HepG2 (cell line): ENCODE results near the gene TMUB1. TPM values are rescaled to one million over a fixed set of nuclear protein-coding genes. Genes with fewer than 3 reads are reported as not detected.
A peak's percentile ranks its signal among the peaks of the same experiment; 100 is the strongest.

ENCODE experiments used
- ARNTL ChIP-seq: sonication (generic); formaldehyde crosslinking; IDR thresholded peaks from 2 replicates; pipeline ENCODE4 v1.4.0; 2020; ENCODE audit warnings: mild to moderate bottlenecking, missing genetic modification reagents
- ATF7 ChIP-seq, 2 experiments: fragments of 450-650 bp in 1 of 2; sonication (generic) in 1 of 2; formaldehyde crosslinking in 1 of 2; IDR thresholded peaks; 2 replicates each; pipeline versions ENCODE4 v1.4.0 to v1.6.1; 2016 to 2020; ENCODE audit warnings: antibody characterized with exemption in 1 of 2, mild to moderate bottlenecking in 1 of 2, missing genetic modification reagents in 1 of 2
- BCL6 ChIP-seq: IDR thresholded peaks from 2 replicates; pipeline ENCODE4 v1.6.1; 2016; ENCODE audit warnings: missing genetic modification reagents, missing compliant biosample characterization
- CEBPB ChIP-seq: IDR thresholded peaks from 2 replicates; pipeline ENCODE4 v1.6.1; 2011; ENCODE audit warnings: low read depth, low read length, improper control_type of control experiment, borderline replicate concordance
- EEA1 ChIP-seq: sonication (generic); formaldehyde crosslinking; IDR thresholded peaks from 2 replicates; pipeline ENCODE4 v1.5.1; 2020; ENCODE audit warnings: mild to moderate bottlenecking, missing genetic modification reagents, borderline replicate concordance
- ERF ChIP-seq: IDR thresholded peaks from 2 replicates; pipeline ENCODE4 v1.6.1; 2018; ENCODE audit warnings: missing biosample characterization, missing genetic modification reagents
- HNRNPLL ChIP-seq: fragments of 200-400 bp; formaldehyde crosslinking; IDR thresholded peaks from 2 replicates; pipeline ENCODE4 v1.6.1; 2017; ENCODE audit warnings: mild to moderate bottlenecking, low read depth, low read length; ENCODE audit not compliant: poor library complexity, severe bottlenecking
- MATR3 ChIP-seq: sonication (generic); formaldehyde crosslinking; IDR thresholded peaks from 2 replicates; pipeline ENCODE4 v1.4.0; 2020; ENCODE audit warnings: missing genetic modification reagents
- MYNN ChIP-seq: sonication (generic); formaldehyde crosslinking; IDR thresholded peaks from 2 replicates; pipeline ENCODE4 v1.4.0; 2020; ENCODE audit warnings: mild to moderate bottlenecking, low read depth, missing genetic modification reagents
- NAIF1 ChIP-seq: sonication (generic); formaldehyde crosslinking; IDR thresholded peaks from 2 replicates; pipeline ENCODE4 v1.5.0; 2020; ENCODE audit warnings: mild to moderate bottlenecking, missing genetic modification reagents, borderline replicate concordance
- NBN ChIP-seq: fragments of 450-650 bp; conservative IDR thresholded peaks from 2 replicates; pipeline ENCODE4 v1.6.1; 2017
- PHF21A ChIP-seq: sonication (generic); formaldehyde crosslinking; IDR thresholded peaks from 2 replicates; pipeline ENCODE4 v1.5.0; 2020; ENCODE audit warnings: mild to moderate bottlenecking, missing genetic modification reagents
- POLR2AphosphoS5 ChIP-seq: IDR thresholded peaks from 2 replicates; pipeline ENCODE4 v1.6.1; 2012; ENCODE audit warnings: low read depth, low read length
- RAD51 ChIP-seq: fragments of 450-650 bp; IDR thresholded peaks from 2 replicates; pipeline ENCODE4 v1.6.1; 2016; ENCODE audit warnings: borderline replicate concordance
- RFXAP ChIP-seq: sonication (generic); formaldehyde crosslinking; IDR thresholded peaks from 2 replicates; pipeline ENCODE4 v1.4.0; 2020; ENCODE audit warnings: missing genetic modification reagents, borderline replicate concordance
- SMARCE1 ChIP-seq: fragments of 450-650 bp; IDR thresholded peaks from 2 replicates; pipeline ENCODE4 v1.6.1; 2017; ENCODE audit warnings: borderline replicate concordance
- TEAD2 ChIP-seq: sonication (generic); formaldehyde crosslinking; IDR thresholded peaks from 2 replicates; pipeline ENCODE4 v1.9.0; 2021; ENCODE audit warnings: missing genetic modification reagents
- TMF1 ChIP-seq: sonication (generic); formaldehyde crosslinking; IDR thresholded peaks from 2 replicates; pipeline ENCODE4 v1.8.1; 2022; ENCODE audit warnings: low read depth, missing genetic modification reagents
- ZBTB7B ChIP-seq: sonication (generic); formaldehyde crosslinking; IDR thresholded peaks from 2 replicates; pipeline ENCODE4 v1.4.0; 2020; ENCODE audit warnings: missing genetic modification reagents
- ZBTB8A ChIP-seq: sonication (generic); formaldehyde crosslinking; IDR thresholded peaks from 2 replicates; pipeline ENCODE4 v1.4.0; 2020; ENCODE audit warnings: mild to moderate bottlenecking, low read depth, missing genetic modification reagents, borderline replicate concordance
- ZFYVE20 ChIP-seq: sonication (generic); formaldehyde crosslinking; IDR thresholded peaks from 2 replicates; pipeline ENCODE4 v1.8.0; 2023; ENCODE audit warnings: low read depth, mild to moderate bottlenecking, moderate library complexity, missing genetic modification reagents, borderline replicate concordance
- ZNF205 ChIP-seq: IDR thresholded peaks from 2 replicates; pipeline ENCODE4 v1.6.1; 2018; ENCODE audit warnings: missing biosample characterization, missing genetic modification reagents
- ZNF207 ChIP-seq: fragments of 450-650 bp; IDR thresholded peaks from 2 replicates; pipeline ENCODE4 v1.6.1; 2016; ENCODE audit warnings: antibody characterized with exemption, borderline replicate concordance
- ZNF441 ChIP-seq: sonication (generic); formaldehyde crosslinking; IDR thresholded peaks from 2 replicates; pipeline ENCODE4 v1.7.0; 2021; ENCODE audit warnings: missing genetic modification reagents, borderline replicate concordance
- ZNF484 ChIP-seq: sonication (generic); formaldehyde crosslinking; IDR thresholded peaks from 2 replicates; pipeline ENCODE4 v1.5.1; 2020; ENCODE audit warnings: mild to moderate bottlenecking, low read depth, missing genetic modification reagents, borderline replicate concordance
- ZNF614 ChIP-seq: IDR thresholded peaks from 2 replicates; pipeline ENCODE4 v1.6.1; 2018; ENCODE audit warnings: missing biosample characterization, missing genetic modification reagents, inconsistent platforms, borderline replicate concordance
- ZNF674 ChIP-seq: sonication (generic); formaldehyde crosslinking; IDR thresholded peaks from 2 replicates; pipeline ENCODE4 v1.5.0; 2020; ENCODE audit warnings: low read depth, mild to moderate bottlenecking, missing genetic modification reagents
- ZNF746 ChIP-seq: sonication (generic); formaldehyde crosslinking; IDR thresholded peaks from 2 replicates; pipeline ENCODE4 v1.8.0; 2022; ENCODE audit warnings: mild to moderate bottlenecking, missing genetic modification reagents
- ZNF883 ChIP-seq: sonication (generic); formaldehyde crosslinking; IDR thresholded peaks from 2 replicates; pipeline ENCODE4 v1.5.1; 2020; ENCODE audit warnings: mild to moderate bottlenecking, missing genetic modification reagents; ENCODE audit errors: not compliant biosample characterization
- polyA plus RNA-seq, 8 experiments: library from polyadenylated mRNA; depleted of rRNA in 3 of 8; stranded (reverse) in 7 of 8; unstranded in 1 of 8; fragments of >200 nt; fragmentation: Illumina TruSeq in 4 of 8; extraction: Trizol in 4 of 8; gene quantifications; 2 replicates each; pipeline versions ENCODE4 v1.2.1 to v1.2.3, GENCODE V29; 2011 to 2016; ENCODE audit warnings: low read depth in 4 of 8, missing spikeins in 1 of 8, mixed read lengths in 1 of 8; ENCODE audit not compliant: insufficient read depth in 1 of 8
- total RNA-seq, 5 experiments: library from RNA; depleted of rRNA; stranded (reverse); fragments of >200 nt; fragmentation: Illumina TruSeq; extraction: Trizol; gene quantifications; 2 replicates each; pipeline ENCODE4 v1.2.3, GENCODE V29; 2016; ENCODE audit warnings: low read depth in 1 of 5
- TF ChIP-seq, protein P1 (sequence below): sonication (generic); formaldehyde crosslinking; IDR thresholded peaks from 2 replicates; pipeline ENCODE4 v1.8.0; 2022; ENCODE audit warnings: low read depth, missing genetic modification reagents
- TF ChIP-seq, protein P2 (sequence below): fragments of 450-650 bp; IDR thresholded peaks from 2 replicates; pipeline ENCODE4 v1.6.1; 2017

The TMUB1 gene
- total and polyA plus RNA-seq, 2 of the 13 experiments (the other 11 are each of a cell fraction or from before 2014, with no cell fraction given), result 44.8 to 51.6 TPM

DNA sequence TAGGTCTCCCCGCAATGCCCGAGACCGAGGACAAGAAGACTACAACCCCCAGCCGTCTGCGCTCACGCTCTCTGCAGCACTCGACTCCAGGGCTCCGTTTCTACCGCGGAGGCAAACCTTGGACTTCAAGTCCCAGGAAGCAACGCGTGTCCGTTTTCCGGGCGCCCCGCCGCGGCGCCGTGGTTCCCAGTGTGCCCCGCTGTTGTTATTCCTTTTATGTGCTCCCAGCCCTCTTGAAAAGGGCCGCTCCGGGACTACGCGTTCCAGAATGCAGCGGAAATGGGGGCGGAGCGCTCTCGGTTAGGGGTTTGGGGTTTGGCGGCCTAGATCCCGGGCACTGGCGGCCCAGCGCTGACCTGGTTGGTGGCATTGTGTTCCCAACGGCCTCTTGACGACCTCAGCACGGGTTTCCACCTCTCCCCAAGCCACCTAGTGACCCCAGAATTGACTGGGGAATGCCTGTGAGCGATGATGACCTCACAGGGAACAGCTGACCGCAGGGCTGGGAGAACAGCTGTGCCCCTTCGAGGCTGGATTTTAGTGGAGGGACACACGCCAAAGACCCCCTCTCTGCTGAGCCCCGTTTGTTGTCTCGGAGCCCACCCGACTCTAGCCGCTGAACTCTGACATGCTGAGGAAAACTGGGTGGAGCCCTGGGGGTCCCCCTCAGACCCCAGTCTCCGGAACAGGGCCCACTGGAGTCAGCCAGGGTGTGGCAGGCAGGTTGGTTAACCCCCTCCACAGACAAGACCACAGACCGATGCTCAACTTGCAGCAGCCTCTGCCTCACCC is 25.1 kb downstream of the TMUB1 start (continued):
- TF ChIP-seq ERF (CRISPR knock-in tag) (peak; percentile 68), ZNF205 (CRISPR knock-in tag) (no peak), HNRNPLL (peak; percentile 76), TMF1 (CRISPR knock-in tag) (no peak), PHF21A (CRISPR knock-in tag) (peak; percentile 89), CEBPB (no peak), ZNF674 (peak; percentile 5; the same call in 1 of the 2 replicates), MYNN (0 out of 2 replicates have a peak, but pooled peaks have one; percentile 17), SMARCE1 (no peak), RFXAP (CRISPR knock-in tag) (no peak; the same call in none of the 2 replicates), EEA1 (CRISPR knock-in tag) (no peak), ZFYVE20 (no peak), NAIF1 (CRISPR knock-in tag) (no peak), ATF7 (IDR thresholded peaks at IDR 0.05) (no peak), ATF7 (CRISPR knock-in tag; IDR thresholded peaks at IDR 0.05) (no peak), MATR3 (no peak), NBN (no peak), ARNTL (CRISPR knock-in tag) (peak; percentile 72; the same call in 1 of the 2 replicates), POLR2AphosphoS5 (peak; percentile 67), BCL6 (CRISPR knock-in tag) (no peak), ZNF207 (no peak), ZBTB7B (no peak), ZNF614 (CRISPR knock-in tag) (peak; percentile 34; the same call in 1 of the 2 replicates), RAD51 (no peak), TEAD2 (no peak), ZNF883 (no peak), ZNF484 (CRISPR knock-in tag) (no peak), ZBTB8A (CRISPR knock-in tag) (no peak), ZNF746 (no peak), ZNF441 (no peak)
- TF ChIP-seq, protein P1, sequence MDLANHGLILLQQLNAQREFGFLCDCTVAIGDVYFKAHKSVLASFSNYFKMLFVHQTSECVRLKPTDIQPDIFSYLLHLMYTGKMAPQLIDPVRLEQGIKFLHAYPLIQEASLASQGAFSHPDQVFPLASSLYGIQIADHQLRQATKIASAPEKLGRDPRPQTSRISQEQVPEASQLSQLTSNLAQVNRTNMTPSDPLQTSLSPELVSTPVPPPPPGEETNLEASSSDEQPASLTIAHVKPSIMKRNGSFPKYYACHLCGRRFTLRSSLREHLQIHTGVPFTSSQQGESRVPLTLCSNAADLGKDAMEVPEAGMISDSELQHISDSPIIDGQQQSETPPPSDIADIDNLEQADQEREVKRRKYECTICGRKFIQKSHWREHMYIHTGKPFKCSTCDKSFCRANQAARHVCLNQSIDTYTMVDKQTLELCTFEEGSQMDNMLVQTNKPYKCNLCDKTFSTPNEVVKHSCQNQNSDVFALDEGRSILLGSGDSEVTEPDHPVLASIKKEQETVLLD, result peak; percentile 78
- TF ChIP-seq, protein P2, sequence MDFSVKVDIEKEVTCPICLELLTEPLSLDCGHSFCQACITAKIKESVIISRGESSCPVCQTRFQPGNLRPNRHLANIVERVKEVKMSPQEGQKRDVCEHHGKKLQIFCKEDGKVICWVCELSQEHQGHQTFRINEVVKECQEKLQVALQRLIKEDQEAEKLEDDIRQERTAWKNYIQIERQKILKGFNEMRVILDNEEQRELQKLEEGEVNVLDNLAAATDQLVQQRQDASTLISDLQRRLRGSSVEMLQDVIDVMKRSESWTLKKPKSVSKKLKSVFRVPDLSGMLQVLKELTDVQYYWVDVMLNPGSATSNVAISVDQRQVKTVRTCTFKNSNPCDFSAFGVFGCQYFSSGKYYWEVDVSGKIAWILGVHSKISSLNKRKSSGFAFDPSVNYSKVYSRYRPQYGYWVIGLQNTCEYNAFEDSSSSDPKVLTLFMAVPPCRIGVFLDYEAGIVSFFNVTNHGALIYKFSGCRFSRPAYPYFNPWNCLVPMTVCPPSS, result no peak
